HepG2 (cell line): ENCODE data around the gene PSMC4. TPM values are rescaled to one million over a fixed set of nuclear protein-coding genes. Genes with fewer than 3 reads are reported as not detected.

Source experiments
- ETS1 ChIP-seq: sonication (generic); formaldehyde crosslinking; IDR thresholded peaks from 2 replicates; pipeline ENCODE4 v1.4.0; 2020; ENCODE audit warnings: missing genetic modification reagents
- FOXA1 ChIP-seq, 2 experiments: fragments of 450-650 bp in 1 of 2; sonication (generic) in 1 of 2; formaldehyde crosslinking in 1 of 2; IDR thresholded peaks; 2 replicates each; pipeline versions ENCODE4 v1.4.0 to v1.6.1; 2016 to 2020; ENCODE audit warnings: missing genetic modification reagents in 1 of 2
- GABPB1 ChIP-seq: IDR thresholded peaks from 2 replicates; pipeline ENCODE4 v1.6.1; 2016; ENCODE audit warnings: mild to moderate bottlenecking, missing genetic modification reagents, moderate library complexity, missing compliant biosample characterization
- GRHL1 ChIP-seq: sonication (generic); formaldehyde crosslinking; conservative IDR thresholded peaks from 2 replicates; pipeline ENCODE4 v1.8.0; 2022; ENCODE audit warnings: missing genetic modification reagents
- GTF2F1 ChIP-seq: fragments of 150-350 bp; IDR thresholded peaks from 2 replicates; pipeline ENCODE4 v1.6.1; 2014; ENCODE audit warnings: low read length
- HOXD1 ChIP-seq: sonication (generic); formaldehyde crosslinking; IDR thresholded peaks from 2 replicates; pipeline ENCODE4 v1.5.0; 2020; ENCODE audit warnings: missing genetic modification reagents
- IRF1 ChIP-seq: sonication (generic); formaldehyde crosslinking; IDR thresholded peaks from 2 replicates; pipeline ENCODE4 v1.4.0; 2020; ENCODE audit warnings: low read depth, mild to moderate bottlenecking, missing genetic modification reagents
- KAT7 ChIP-seq: IDR thresholded peaks from 2 replicates; pipeline ENCODE4 v1.6.1; 2018; ENCODE audit warnings: borderline replicate concordance, missing compliant biosample characterization
- NCOA1 ChIP-seq: sonication (generic); formaldehyde crosslinking; IDR thresholded peaks from 2 replicates; pipeline ENCODE4 v1.9.0; 2021; ENCODE audit warnings: missing genetic modification reagents
- POGZ ChIP-seq: sonication (generic); formaldehyde crosslinking; IDR thresholded peaks from 2 replicates; pipeline ENCODE4 v1.4.0; 2020; ENCODE audit warnings: mild to moderate bottlenecking, missing genetic modification reagents
- RFX1 ChIP-seq: fragments of 450-650 bp; IDR thresholded peaks from 2 replicates; pipeline ENCODE4 v1.6.1; 2017
- RORA ChIP-seq: sonication (generic); formaldehyde crosslinking; IDR thresholded peaks from 2 replicates; pipeline ENCODE4 v1.5.0; 2020; ENCODE audit warnings: mild to moderate bottlenecking, missing genetic modification reagents, moderate library complexity
- TERF1 ChIP-seq: sonication (generic); formaldehyde crosslinking; IDR thresholded peaks from 2 replicates; pipeline ENCODE4 v1.8.0; 2022; ENCODE audit warnings: mild to moderate bottlenecking, missing genetic modification reagents, moderate library complexity
- ZNF251 ChIP-seq: sonication (generic); formaldehyde crosslinking; IDR thresholded peaks from 2 replicates; pipeline ENCODE4 v1.9.0; 2021; ENCODE audit warnings: mild to moderate bottlenecking, missing genetic modification reagents
- ZNF3 ChIP-seq: IDR thresholded peaks from 2 replicates; pipeline ENCODE4 v1.7.0; 2017; ENCODE audit warnings: inconsistent platforms
- ZNF546 ChIP-seq: sonication (generic); formaldehyde crosslinking; conservative IDR thresholded peaks from 2 replicates; pipeline ENCODE4 v1.8.1; 2023; ENCODE audit warnings: mild to moderate bottlenecking, missing genetic modification reagents
- ZNF644 ChIP-seq: IDR thresholded peaks from 2 replicates; pipeline ENCODE4 v1.6.1; 2016; ENCODE audit warnings: low read depth
- ZNF724P ChIP-seq: sonication (generic); formaldehyde crosslinking; IDR thresholded peaks from 2 replicates; pipeline ENCODE4 v1.8.0; 2022; ENCODE audit warnings: missing genetic modification reagents, borderline replicate concordance
- polyA plus RNA-seq, 8 experiments: library from polyadenylated mRNA; depleted of rRNA in 3 of 8; stranded (reverse) in 7 of 8; unstranded in 1 of 8; fragments of >200 nt; fragmentation: Illumina TruSeq in 4 of 8; extraction: Trizol in 4 of 8; gene quantifications; 2 replicates each; pipeline versions ENCODE4 v1.2.1 to v1.2.3, GENCODE V29; 2011 to 2016; ENCODE audit warnings: low read depth in 4 of 8, missing spikeins in 1 of 8, mixed read lengths in 1 of 8; ENCODE audit not compliant: insufficient read depth in 1 of 8
- total RNA-seq, 5 experiments: library from RNA; depleted of rRNA; stranded (reverse); fragments of >200 nt; fragmentation: Illumina TruSeq; extraction: Trizol; gene quantifications; 2 replicates each; pipeline ENCODE4 v1.2.3, GENCODE V29; 2016; ENCODE audit warnings: low read depth in 1 of 5

The PSMC4 gene
- total and polyA plus RNA-seq, 2 of the 13 experiments (the other 11 are each of a cell fraction or from before 2014, with no cell fraction given), result 49.9 to 160 TPM

GRCh38 chr19:39969681-39970424 lies 1.1 kb upstream of the PSMC4 start (continued):
- TF ChIP-seq GTF2F1, result no peak
- no peak for TF ChIP-seq KAT7
- peak; percentile 47; the same call in 1 of the 2 replicates for TF ChIP-seq ZNF546 (CRISPR knock-in tag)
- no peak for TF ChIP-seq ZNF724P (CRISPR knock-in tag)
- no peak for TF ChIP-seq HOXD1 (CRISPR knock-in tag)
- no peak for TF ChIP-seq POGZ (CRISPR knock-in tag)
- TF ChIP-seq TERF1, result no peak
- no peak for TF ChIP-seq RORA (CRISPR knock-in tag)
- no peak for TF ChIP-seq ETS1 (CRISPR knock-in tag)
- no peak for TF ChIP-seq FOXA1 (IDR thresholded peaks at IDR 0.05)
- no peak for TF ChIP-seq FOXA1 (CRISPR knock-in tag; IDR thresholded peaks at IDR 0.05)
- no peak for TF ChIP-seq ZNF644 (CRISPR knock-in tag)
- TF ChIP-seq RFX1, result no peak
- no peak for TF ChIP-seq ZNF3 (CRISPR knock-in tag)
- TF ChIP-seq ZNF251 (CRISPR knock-in tag), result no peak
- no peak for TF ChIP-seq GRHL1
- TF ChIP-seq NCOA1, result no peak
- no peak for TF ChIP-seq GABPB1 (CRISPR knock-in tag)
- no peak for TF ChIP-seq IRF1 (CRISPR knock-in tag)
